Upper lobe of left lung (tissue), 6 donors: ENCODE measurements around the gene GAB2. TPM values are rescaled to one million over a fixed set of nuclear protein-coding genes. Genes with fewer than 3 reads are reported as not detected.
A peak's percentile ranks its signal among the peaks of the same experiment; 100 is the strongest.

Source experiments
- ATAC-seq, 2 donors: fragments of 200-7000 bp; cut with Tn5 transposase; one replicate each; pipeline ENCODE4 v1.9.1; 2022; ENCODE audit warnings: mild to moderate bottlenecking in 2 of 2, moderate library complexity in 2 of 2; ENCODE audit not compliant: low FRiP score in 2 of 2
- DNase-seq, 2 donors: peaks; one replicate each; pipeline ENCODE4 v3.0.0-alpha.2; 2019 to 2020
- H3K27ac ChIP-seq, 4 donors: fragments of 200-600 bp; sonication (generic); one replicate each; pipeline ENCODE4 v1.5.1; 2016 to 2019
- H3K27me3 ChIP-seq, 4 donors: fragments of 200-600 bp; sonication (generic); one replicate each; pipeline ENCODE4 v1.5.1; 2017 to 2019
- H3K36me3 ChIP-seq, 4 donors: fragments of 200-600 bp; sonication (generic); one replicate each; pipeline ENCODE4 v1.5.1; 2016 to 2019
- H3K4me1 ChIP-seq, 4 donors: fragments of 200-600 bp; sonication (generic); one replicate each; pipeline ENCODE4 v1.5.1; 2018 to 2019
- H3K4me3 ChIP-seq, 4 donors: fragments of 200-600 bp; sonication (generic); one replicate each; pipeline ENCODE4 v1.5.1; 2017 to 2019; ENCODE audit warnings: mild to moderate bottlenecking in 2 of 4, moderate library complexity in 1 of 4
- H3K9me3 ChIP-seq, 4 donors: fragments of 200-600 bp; sonication (generic); one replicate each; pipeline ENCODE4 v1.5.1; 2018 to 2019
- EP300 ChIP-seq, 4 donors: sonication (generic); formaldehyde crosslinking; IDR thresholded peaks; one replicate each; pipeline ENCODE4 v1.5.1; 2017; ENCODE audit warnings: antibody characterized with exemption in 4 of 4, control low read depth in 2 of 4
- POLR2A ChIP-seq, 4 donors: fragments of 450-650 bp; IDR thresholded peaks; one replicate each; pipeline ENCODE4 v1.5.1; 2016 to 2017; ENCODE audit warnings: antibody characterized with exemption in 4 of 4, mild to moderate bottlenecking in 2 of 4
- POLR2AphosphoS5 ChIP-seq, 2 donors: sonication (generic); formaldehyde crosslinking; IDR thresholded peaks; one replicate each; pipeline ENCODE4 v1.5.1; 2017; ENCODE audit warnings: antibody characterized with exemption in 2 of 2
- whole genome bisulfite sequencing, 2 donors: methylation state at CpG; one replicate each; pipeline ENCODE4 v1.1.5; 2017 to 2018; 5-methylcytosine and 5-hydroxymethylcytosine counted together
- total RNA-seq, 6 donors: library from RNA; depleted of rRNA in 4 of 6; stranded (reverse); fragments of >200 nt in 4 of 6; gene quantifications; one replicate each; pipeline versions ENCODE4 v1.1.0 to v1.2.1, GENCODE V29; 2016 to 2021
- TF ChIP-seq, protein P1 (sequence below), 6 experiments: fragments of 450-650 bp in 4 of 6; fragments of 200-600 bp in 2 of 6; sonication (generic) in 2 of 6; IDR thresholded peaks; one replicate each; pipeline ENCODE4 v1.5.1; 2016 to 2019; ENCODE audit warnings: antibody characterized with exemption in 6 of 6
- donor health status: DM: no; HTN: no; CAD: no; lungs with moderate emphysema.
- donor health status: DM: no; HTN: yes; CAD: no; lungs with severe emphysema.

Gene GAB2
- total RNA-seq, 6 donors from 2014 or later: 40.9 to 76.6 (median 50.4) TPM

DNA sequence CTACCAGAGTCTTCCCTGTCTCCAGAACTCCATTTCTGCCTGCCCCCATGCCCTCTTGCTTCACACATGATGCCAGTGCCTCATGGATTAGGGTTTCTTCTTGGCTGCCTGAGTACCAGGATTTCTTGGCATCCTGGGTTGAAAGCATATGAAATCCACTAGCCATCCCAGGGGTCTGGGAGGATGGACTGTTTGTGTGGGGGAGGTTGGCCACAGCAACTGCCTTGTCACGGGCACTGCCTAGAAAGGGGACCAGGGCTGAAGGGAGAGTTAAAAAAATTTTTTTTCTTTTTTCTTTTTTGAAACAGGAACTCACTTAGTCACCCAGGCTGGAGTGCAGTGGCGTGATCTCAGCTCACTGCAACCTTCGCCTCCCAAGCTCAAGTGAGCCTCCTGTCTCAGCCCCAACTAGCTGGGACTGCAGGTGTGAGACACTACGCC, 224.7 kb downstream of the GAB2 start:
- Histone ChIP-seq H3K27ac (no peak overlapping the region), H3K4me1 (peaks cover 13 to 33% (median 19%) of the 10 kb centered on the region in 4 donors), H3K27me3 (no peaks in the 10 kb centered on the region), H3K4me3 (no peak overlapping the region), H3K36me3 (peaks cover 0 to 7% (median 3%) of the 10 kb centered on the region in 4 donors), H3K9me3 (no peaks in the 10 kb centered on the region)
- ATAC-seq (no peak), DNase-seq (no peak)
- WGBS, 2 donors: 74 to 85% methylated on average over 4 of the region's 4 CpGs
- TF ChIP-seq, protein P1, sequence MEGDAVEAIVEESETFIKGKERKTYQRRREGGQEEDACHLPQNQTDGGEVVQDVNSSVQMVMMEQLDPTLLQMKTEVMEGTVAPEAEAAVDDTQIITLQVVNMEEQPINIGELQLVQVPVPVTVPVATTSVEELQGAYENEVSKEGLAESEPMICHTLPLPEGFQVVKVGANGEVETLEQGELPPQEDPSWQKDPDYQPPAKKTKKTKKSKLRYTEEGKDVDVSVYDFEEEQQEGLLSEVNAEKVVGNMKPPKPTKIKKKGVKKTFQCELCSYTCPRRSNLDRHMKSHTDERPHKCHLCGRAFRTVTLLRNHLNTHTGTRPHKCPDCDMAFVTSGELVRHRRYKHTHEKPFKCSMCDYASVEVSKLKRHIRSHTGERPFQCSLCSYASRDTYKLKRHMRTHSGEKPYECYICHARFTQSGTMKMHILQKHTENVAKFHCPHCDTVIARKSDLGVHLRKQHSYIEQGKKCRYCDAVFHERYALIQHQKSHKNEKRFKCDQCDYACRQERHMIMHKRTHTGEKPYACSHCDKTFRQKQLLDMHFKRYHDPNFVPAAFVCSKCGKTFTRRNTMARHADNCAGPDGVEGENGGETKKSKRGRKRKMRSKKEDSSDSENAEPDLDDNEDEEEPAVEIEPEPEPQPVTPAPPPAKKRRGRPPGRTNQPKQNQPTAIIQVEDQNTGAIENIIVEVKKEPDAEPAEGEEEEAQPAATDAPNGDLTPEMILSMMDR (IDR thresholded peaks at IDR 0.05): no peak
- TF ChIP-seq POLR2A (IDR thresholded peaks at IDR 0.05) (no peak), EP300 (IDR thresholded peaks at IDR 0.05) (no peak), POLR2AphosphoS5 (IDR thresholded peaks at IDR 0.05) (no peak)

DNA sequence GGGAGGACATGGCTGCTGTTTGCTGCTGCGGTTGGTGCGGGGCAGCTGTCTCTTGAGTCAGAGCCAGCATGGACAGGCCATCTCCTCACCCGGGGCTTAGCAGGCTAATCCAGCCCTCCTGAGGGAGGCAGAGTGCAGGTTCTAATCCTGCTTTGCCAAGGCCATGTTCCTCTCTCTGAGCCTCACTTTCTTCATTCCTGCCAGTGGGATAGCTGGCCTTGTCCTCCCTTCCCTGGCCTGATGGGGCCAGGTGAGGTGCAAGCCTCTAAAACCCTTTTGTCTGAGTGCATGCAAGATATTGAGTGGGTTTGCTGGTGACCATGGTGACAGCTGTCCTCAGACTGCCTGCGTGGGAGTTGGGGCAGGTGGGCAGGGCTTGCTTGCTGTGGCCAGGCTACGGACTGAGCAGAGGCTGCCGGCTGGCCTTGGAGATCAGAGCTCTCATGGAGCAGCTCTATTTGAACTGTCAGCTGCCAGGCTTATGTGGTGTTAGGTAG, 225.3 kb downstream of the GAB2 start:
- WGBS, 2 donors: 72% methylated on average over 5 to 6 of the region's 6 CpGs
- Histone ChIP-seq H3K36me3 (peaks cover 0 to 4% (median under 1%) of the 10 kb centered on the region in 4 donors), H3K27me3 (no peaks in the 10 kb centered on the region), H3K9me3 (no peaks in the 10 kb centered on the region), H3K4me1 (peaks cover 19 to 38% (median 24%) of the 10 kb centered on the region in 4 donors), H3K4me3 (no peak overlapping the region), H3K27ac (peak overlapping the region in 1 of 4 donors; percentile 3)
- ATAC-seq (no peak), DNase-seq (peak in 1 of 2 donors; percentile 51)
- TF ChIP-seq, protein P1 (IDR thresholded peaks at IDR 0.05): no peak
- TF ChIP-seq EP300 (IDR thresholded peaks at IDR 0.05): no peak
- TF ChIP-seq POLR2AphosphoS5 (IDR thresholded peaks at IDR 0.05): no peak
- TF ChIP-seq POLR2A (IDR thresholded peaks at IDR 0.05): no peak

DNA sequence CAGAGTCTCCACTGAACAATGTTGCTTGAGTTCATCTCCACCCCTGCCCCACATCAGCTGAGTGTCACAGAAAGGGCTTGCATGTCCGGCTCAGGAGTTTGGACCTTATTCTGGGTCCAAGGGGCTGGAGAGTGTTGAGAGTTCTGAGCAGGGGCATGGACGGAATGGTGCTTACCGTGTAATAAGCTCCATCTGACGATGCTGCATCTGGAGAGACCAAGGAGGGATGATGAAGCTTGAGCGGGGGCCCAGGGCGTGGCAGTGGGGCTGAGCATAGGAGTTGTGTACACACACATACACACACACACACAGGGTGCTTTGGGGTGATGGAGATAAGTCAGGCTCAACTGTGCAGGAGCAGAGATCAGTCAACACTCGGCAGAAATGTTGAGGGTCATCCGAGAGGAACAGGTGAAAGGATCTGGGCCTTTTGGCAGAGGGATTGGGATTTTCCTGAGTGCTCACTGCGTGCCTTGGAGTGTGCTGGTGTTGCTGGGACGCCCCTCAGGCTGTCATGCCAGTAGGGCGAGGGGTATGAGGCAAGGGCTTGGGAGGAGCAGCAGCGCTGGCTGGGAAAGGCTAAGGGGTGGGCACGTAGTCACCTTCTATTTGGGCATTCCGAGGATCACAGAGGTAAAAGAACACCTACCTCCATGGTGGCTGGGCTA, 226.6 kb downstream of the GAB2 start:
- no peak for DNase-seq
- H3K27ac ChIP-seq: no peak overlapping the region
- no peak for ATAC-seq

DNA sequence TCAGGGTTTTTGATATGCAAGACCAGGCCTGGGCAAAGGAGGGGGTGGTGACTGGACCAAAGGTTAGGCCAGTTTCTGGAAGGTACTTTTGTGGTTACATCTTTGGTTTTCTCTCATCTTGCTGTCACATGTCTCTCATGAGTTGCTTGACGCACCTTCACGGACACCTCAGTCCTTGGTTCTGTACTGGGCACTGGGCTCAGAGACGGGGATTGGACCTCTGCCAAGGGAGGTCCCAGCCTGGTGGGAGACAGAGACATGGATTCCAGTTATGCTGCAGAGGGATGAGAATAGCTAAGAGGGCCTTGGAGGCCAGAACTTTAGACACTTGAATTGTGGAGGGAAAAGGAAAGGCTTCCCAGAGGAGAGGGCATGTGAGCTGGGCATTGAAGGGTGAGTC, 227.2 kb downstream of the GAB2 start:
- DNase-seq (no peak), ATAC-seq (no peak)
- Histone ChIP-seq H3K27me3 (no peaks in the 10 kb centered on the region), H3K4me3 (no peak overlapping the region), H3K4me1 (peaks cover 35 to 50% (median 36%) of the 10 kb centered on the region in 4 donors), H3K36me3 (no peaks in the 10 kb centered on the region), H3K27ac (peak overlapping the region in 1 of 4 donors; percentile 73), H3K9me3 (no peaks in the 10 kb centered on the region)
- 77 to 78% methylated on average over 3 of the region's 3 CpGs for WGBS, 2 donors
- TF ChIP-seq, protein P1 (IDR thresholded peaks at IDR 0.05): no peak
- TF ChIP-seq POLR2A (IDR thresholded peaks at IDR 0.05): no peak
- no peak for TF ChIP-seq POLR2AphosphoS5 (IDR thresholded peaks at IDR 0.05)
- TF ChIP-seq EP300 (IDR thresholded peaks at IDR 0.05): no peak

More for the DNA sequence above, 226.6 kb downstream of the GAB2 start:
- Histone ChIP-seq H3K4me3 (no peak overlapping the region), H3K4me1 (peaks cover 30 to 45% (median 31%) of the 10 kb centered on the region in 4 donors), H3K36me3 (no peaks in the 10 kb centered on the region), H3K9me3 (no peaks in the 10 kb centered on the region), H3K27me3 (no peaks in the 10 kb centered on the region)
- TF ChIP-seq EP300 (IDR thresholded peaks at IDR 0.05): no peak
- TF ChIP-seq, protein P1 (IDR thresholded peaks at IDR 0.05): no peak
- TF ChIP-seq POLR2AphosphoS5 (IDR thresholded peaks at IDR 0.05): no peak
- TF ChIP-seq POLR2A (IDR thresholded peaks at IDR 0.05): no peak
- WGBS, 2 donors: 89 to 92% methylated on average over 14 of the region's 14 CpGs
